ENCODE data around the gene ANTKMT. TPM values are rescaled to one million over a fixed set of nuclear protein-coding genes. Genes with fewer than 3 reads are reported as not detected.

Gene ANTKMT
- 25.7 to 66.6 TPM (median 52.1 TPM) in 5 replicates for total RNA-seq (2022; extraction: Qiagen RNA extraction; ENCODE audit: low read depth)

GRCh38 chr16:720990-721764, at the start of gene ANTKMT:
Gene ANTKMT (plus strand): TSS chr16:721146. CDS start chr16:721275, 129 bp downstream.

GRCh38 chr16:674968-675883, 45.7 kb upstream of the ANTKMT start, which contains the start of gene RHBDL1:
Gene RHBDL1 (plus strand): TSS chr16:675671. CDS start chr16:675791, 120 bp downstream.

GRCh38 chr16:679814-680624, 40.9 kb upstream of the ANTKMT start, which contains the start of gene STUB1:
Gene STUB1 (plus strand): TSS chr16:680410. CDS start chr16:680526, 116 bp downstream.

GRCh38 chr16:684071-684794, 36.7 kb upstream of the ANTKMT start, which contains the start of gene JMJD8:
Gene JMJD8 (minus strand): TSS chr16:684334. CDS start chr16:684319, 15 bp downstream.

GRCh38 chr16:705431-706188, 15.3 kb upstream of the ANTKMT start, which contains the start of gene FBXL16:
Gene FBXL16 (minus strand): TSS chr16:705801. CDS start chr16:697405, 8,396 bp downstream.

GRCh38 chr16:714558-715476, 6.1 kb upstream of the ANTKMT start, which contains the start of gene METRN:
Gene METRN (plus strand): TSS chr16:715118. CDS start chr16:715290, 172 bp downstream.

GRCh38 chr16:726438-727290, 5.7 kb downstream of the ANTKMT start, which contains the start of the genes CCDC78 and HAGHL:
Gene CCDC78 (minus strand): TSS chr16:726443. CDS start chr16:726367, 76 bp downstream.
Gene HAGHL (plus strand): TSS chr16:727106. CDS start chr16:727510, 404 bp downstream.

GRCh38 chr16:740764-741505, 20.0 kb downstream of the ANTKMT start, which contains the start of gene CIAO3:
Gene CIAO3 (minus strand): TSS chr16:740997. CDS start chr16:740985, 12 bp downstream.

GRCh38 chr16:760545-761343, 39.8 kb downstream of the ANTKMT start, which contains the start of gene MSLN:
Gene MSLN (plus strand): TSS chr16:760734. CDS start chr16:762681, 1,947 bp downstream.

Other genes with a start within 250 kb of the ANTKMT start
- 30.2 to 84.8 TPM (median 76.9 TPM) in 5 replicates for gene CAPN15, start 193.4 kb upstream of the ANTKMT start, total RNA-seq (2022; extraction: Qiagen RNA extraction; ENCODE audit: low read depth)
- 0.11 to 0.20 TPM (median 0.13 TPM) in 4 of 5 replicates, not detected in the other for gene PRR35, start 160.8 kb upstream of the ANTKMT start, total RNA-seq (2022; extraction: Qiagen RNA extraction; ENCODE audit: low read depth)
- 0.14 to 0.32 TPM (median 0.19 TPM) in 5 replicates for gene NHLRC4, start 154.1 kb upstream of the ANTKMT start, total RNA-seq (2022; extraction: Qiagen RNA extraction; ENCODE audit: low read depth)
- 18.4 to 44.1 TPM (median 36.7 TPM) in 5 replicates for gene PIGQ, start 151.2 kb upstream of the ANTKMT start, total RNA-seq (2022; extraction: Qiagen RNA extraction; ENCODE audit: low read depth)
- gene RAB40C, start 131.1 kb upstream of the ANTKMT start, total RNA-seq (2022; extraction: Qiagen RNA extraction; ENCODE audit: low read depth) = 9.9 to 20.9 TPM (median 20.2 TPM) in 5 replicates
- gene WFIKKN1, start 90.2 kb upstream of the ANTKMT start, total RNA-seq (2022; extraction: Qiagen RNA extraction; ENCODE audit: low read depth) = 0.18 to 0.26 TPM (median 0.22 TPM) in 4 of 5 replicates, not detected in the other
- 71.6 to 145 TPM (median 132 TPM) in 5 replicates for gene METTL26, start 84.8 kb upstream of the ANTKMT start, total RNA-seq (2022; extraction: Qiagen RNA extraction; ENCODE audit: low read depth)
- 17.9 to 45.8 TPM (median 40.4 TPM) in 5 replicates for gene MCRIP2, start 79.3 kb upstream of the ANTKMT start, total RNA-seq (2022; extraction: Qiagen RNA extraction; ENCODE audit: low read depth)
- gene WDR90, start 71.8 kb upstream of the ANTKMT start, total RNA-seq (2022; extraction: Qiagen RNA extraction; ENCODE audit: low read depth) = 13.9 to 34.9 TPM (median 26.8 TPM) in 5 replicates
- gene RHOT2, start 53.0 kb upstream of the ANTKMT start, total RNA-seq (2022; extraction: Qiagen RNA extraction; ENCODE audit: low read depth) = 44.9 to 111 TPM (median 98.0 TPM) in 5 replicates
- gene RHBDL1, start 45.5 kb upstream of the ANTKMT start, total RNA-seq (2022; extraction: Qiagen RNA extraction; ENCODE audit: low read depth) = 0.34 to 1.8 TPM (median 1.4 TPM) in 5 replicates
- 82.6 to 135 TPM (median 106 TPM) in 5 replicates for gene STUB1, start 40.7 kb upstream of the ANTKMT start, total RNA-seq (2022; extraction: Qiagen RNA extraction; ENCODE audit: low read depth)
- 55.5 to 80.8 TPM (median 78.9 TPM) in 5 replicates for gene JMJD8, start 36.8 kb upstream of the ANTKMT start, total RNA-seq (2022; extraction: Qiagen RNA extraction; ENCODE audit: low read depth)
- 2.9 to 7.7 TPM (median 6.7 TPM) in 5 replicates for gene WDR24, start 30.7 kb upstream of the ANTKMT start, total RNA-seq (2022; extraction: Qiagen RNA extraction; ENCODE audit: low read depth)
- 3.5 to 8.1 TPM (median 7.5 TPM) in 5 replicates for gene FBXL16, start 15.3 kb upstream of the ANTKMT start, total RNA-seq (2022; extraction: Qiagen RNA extraction; ENCODE audit: low read depth)
- 66.1 to 229 TPM (median 200 TPM) in 5 replicates for gene METRN, start 6.0 kb upstream of the ANTKMT start, total RNA-seq (2022; extraction: Qiagen RNA extraction; ENCODE audit: low read depth)
- gene CCDC78, start 5.3 kb downstream of the ANTKMT start, total RNA-seq (2022; extraction: Qiagen RNA extraction; ENCODE audit: low read depth) = 4.1 to 7.1 TPM (median 6.2 TPM) in 5 replicates
- 14.3 to 23.8 TPM (median 18.4 TPM) in 5 replicates for gene HAGHL, start 6.0 kb downstream of the ANTKMT start, total RNA-seq (2022; extraction: Qiagen RNA extraction; ENCODE audit: low read depth)
- gene CIAO3, start 19.9 kb downstream of the ANTKMT start, total RNA-seq (2022; extraction: Qiagen RNA extraction; ENCODE audit: low read depth) = 16.4 to 29.7 TPM (median 25.3 TPM) in 5 replicates
- gene MSLN, start 39.6 kb downstream of the ANTKMT start, total RNA-seq (2022; extraction: Qiagen RNA extraction; ENCODE audit: low read depth) = 2.4 to 4.2 TPM (median 3.2 TPM) in 5 replicates
- gene RPUSD1, start 67.2 kb downstream of the ANTKMT start, total RNA-seq (2022; extraction: Qiagen RNA extraction; ENCODE audit: low read depth) = 28.5 to 57.2 TPM (median 55.7 TPM) in 5 replicates
- gene CHTF18, start 67.5 kb downstream of the ANTKMT start, total RNA-seq (2022; extraction: Qiagen RNA extraction; ENCODE audit: low read depth) = 9.9 to 37.8 TPM (median 24.1 TPM) in 5 replicates
- gene GNG13, start 79.6 kb downstream of the ANTKMT start, total RNA-seq (2022; extraction: Qiagen RNA extraction; ENCODE audit: low read depth) = not detected in 5 replicates
- gene LMF1, start 249.8 kb downstream of the ANTKMT start, total RNA-seq (2022; extraction: Qiagen RNA extraction; ENCODE audit: low read depth) = 4.8 to 12.8 TPM (median 8.8 TPM) in 5 replicates